COLO668 (cell line): ENCODE results near the gene CLEC12A.

Experiments used
- DNase-seq: peaks from one replicate; lab custom pipeline; 2025; ENCODE audit not compliant: unreplicated experiment; lab: John Stamatoyannopoulos, UW

CLEC12A gene

GRCh38 chr12:10031771-10032175 is 60.6 kb downstream of the CLEC12A start:
- DNase-seq = no peak

GRCh38 chr12:10033783-10034545 is 62.8 kb downstream of the CLEC12A start:
- DNase-seq = no peak
